GM21423 (cell line): Measurements from ENCODE around the gene MEIS2.

ENCODE experiments used
- ATAC-seq: cut with Tn5 transposase; IDR thresholded peaks from one replicate; pipeline ENCODE4 v1.9.1; 2021; ENCODE audit warnings: mild to moderate bottlenecking, moderate library complexity; ENCODE audit not compliant: unreplicated experiment

MEIS2 gene

GRCh38 chr15:36882056-36882455 lies 218.3 kb downstream of the MEIS2 start:
- no peak for ATAC-seq

GRCh38 chr15:36881516-36881915 lies 218.8 kb downstream of the MEIS2 start:
- ATAC-seq, result no peak

GRCh38 chr15:36880913-36881460 lies 219.4 kb downstream of the MEIS2 start:
- no peak for ATAC-seq

GRCh38 chr15:36880224-36880912 lies 220.0 kb downstream of the MEIS2 start:
- ATAC-seq, result no peak

GRCh38 chr15:36879568-36880222 lies 220.7 kb downstream of the MEIS2 start:
- no peak for ATAC-seq

DNA sequence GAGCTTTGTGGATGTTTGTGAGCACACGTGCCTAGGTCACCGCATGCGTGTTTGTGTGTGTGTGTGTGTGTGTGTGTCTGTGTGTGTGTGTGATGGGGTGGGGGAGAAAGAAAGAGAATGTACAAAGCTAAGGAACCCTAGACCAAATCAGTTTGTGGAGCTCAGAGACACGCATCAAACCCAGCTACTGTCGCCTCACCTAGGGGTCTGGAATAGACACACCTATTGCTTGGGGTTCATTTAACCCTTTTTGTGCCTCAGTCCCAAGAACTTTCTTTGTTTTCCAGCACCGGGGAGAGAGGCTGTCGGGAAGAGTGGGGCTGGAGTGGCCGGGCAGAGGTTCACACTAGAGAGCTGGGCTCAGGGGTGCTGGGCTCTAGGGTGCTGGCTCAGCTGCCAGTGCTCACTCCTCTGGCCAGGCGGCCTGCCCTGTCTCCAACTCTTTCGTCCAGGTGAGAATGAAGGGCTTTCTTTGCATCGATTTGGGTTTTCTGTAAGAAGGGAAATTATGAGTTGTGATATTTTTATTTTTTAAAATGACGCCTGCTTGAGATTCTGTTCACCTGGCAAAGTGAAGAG lies 221.6 kb downstream of the MEIS2 start:
- no peak for ATAC-seq

DNA sequence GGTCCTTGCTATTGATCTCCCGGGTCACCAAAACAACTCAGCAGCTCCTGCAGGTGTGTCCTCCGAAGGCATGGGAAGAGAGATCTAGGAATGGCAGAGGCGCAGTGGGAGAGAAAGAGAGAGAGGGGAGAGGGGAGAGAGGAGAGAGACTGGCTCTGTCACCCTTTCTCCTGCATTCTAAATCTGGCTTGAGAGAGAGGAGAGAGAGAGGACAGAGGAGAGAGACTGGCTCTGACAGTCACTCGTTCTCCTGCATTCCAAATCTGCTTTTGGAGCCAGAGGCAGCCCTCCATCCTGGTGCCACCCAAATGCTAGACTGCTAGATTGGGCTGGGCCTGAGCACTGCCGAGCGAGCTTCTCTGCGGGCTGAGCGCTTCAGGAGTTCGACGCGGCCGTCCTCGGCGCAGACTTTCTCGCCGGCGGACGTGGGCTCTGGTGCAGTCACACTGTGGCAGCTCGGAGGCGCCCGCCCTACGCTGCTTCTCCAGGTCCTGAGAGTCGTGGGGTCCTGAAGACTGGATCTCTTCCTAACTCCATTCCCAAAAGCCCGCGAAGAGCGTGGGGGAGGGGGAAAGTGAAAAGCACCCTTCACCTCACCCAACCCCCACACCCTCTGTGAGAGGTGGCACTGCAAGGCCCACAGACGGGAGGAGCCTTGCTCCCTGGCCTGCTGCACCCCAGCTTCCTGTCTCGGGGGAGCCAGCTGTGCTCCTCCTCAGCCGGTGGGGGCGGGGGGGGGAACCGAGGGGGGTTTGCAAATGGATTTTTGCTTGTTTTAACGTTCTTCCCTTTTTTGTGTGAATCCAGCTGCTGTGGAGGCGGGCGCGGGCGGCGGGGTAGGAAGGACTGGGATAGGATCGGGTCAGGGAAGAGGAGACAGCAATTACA lies 222.3 kb downstream of the MEIS2 start:
- ATAC-seq, result peak; percentile 57

GRCh38 chr15:36877294-36877693 lies 223.1 kb downstream of the MEIS2 start:
- no peak for ATAC-seq

DNA sequence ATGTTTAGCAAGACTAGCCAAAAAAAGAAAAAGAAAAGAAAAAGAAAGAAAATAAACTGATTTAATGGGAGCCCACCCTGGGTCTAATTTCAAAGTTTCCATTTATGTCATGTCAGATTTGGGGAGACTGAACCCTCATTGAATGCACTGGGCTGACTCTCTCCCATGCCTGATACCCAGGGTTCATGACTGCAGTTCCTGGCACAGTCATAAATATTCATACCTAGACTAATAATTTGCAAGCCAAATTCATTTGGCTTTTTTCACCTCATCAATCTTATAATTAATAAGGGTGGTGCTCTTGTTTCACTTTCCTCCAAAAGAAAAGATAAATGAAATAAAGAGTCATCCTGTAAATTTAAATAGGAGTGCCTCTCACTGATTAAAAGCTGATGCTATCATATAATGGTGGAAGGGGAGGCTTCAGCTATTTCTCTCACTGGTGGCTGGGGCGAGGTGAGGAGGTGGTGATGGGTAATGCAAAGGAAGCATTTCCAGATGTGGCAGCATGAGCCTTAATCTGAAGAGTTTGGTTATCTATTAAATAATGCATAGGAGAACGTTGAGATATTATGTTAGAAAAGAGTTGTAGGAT lies 224.5 kb downstream of the MEIS2 start:
- ATAC-seq, result no peak

DNA sequence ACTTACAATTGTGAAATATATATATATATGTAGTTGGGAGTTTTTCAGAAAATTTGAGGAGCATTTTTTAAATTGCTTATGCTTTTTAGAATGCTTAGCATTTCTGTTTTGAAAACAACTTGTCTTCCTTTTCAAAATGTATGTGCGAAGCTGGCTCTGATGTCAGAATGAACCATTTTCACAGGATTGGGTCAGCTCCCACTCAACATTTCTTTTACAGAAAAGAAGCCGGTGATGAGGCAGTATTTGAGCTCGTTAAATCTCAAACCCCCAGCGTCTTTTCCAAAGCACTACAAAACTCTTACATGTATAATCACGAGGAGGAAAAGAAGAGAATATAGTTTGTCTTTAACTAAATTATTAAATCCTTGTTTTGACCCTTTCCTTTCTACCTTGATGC lies 225.4 kb downstream of the MEIS2 start:
- no peak for ATAC-seq

DNA sequence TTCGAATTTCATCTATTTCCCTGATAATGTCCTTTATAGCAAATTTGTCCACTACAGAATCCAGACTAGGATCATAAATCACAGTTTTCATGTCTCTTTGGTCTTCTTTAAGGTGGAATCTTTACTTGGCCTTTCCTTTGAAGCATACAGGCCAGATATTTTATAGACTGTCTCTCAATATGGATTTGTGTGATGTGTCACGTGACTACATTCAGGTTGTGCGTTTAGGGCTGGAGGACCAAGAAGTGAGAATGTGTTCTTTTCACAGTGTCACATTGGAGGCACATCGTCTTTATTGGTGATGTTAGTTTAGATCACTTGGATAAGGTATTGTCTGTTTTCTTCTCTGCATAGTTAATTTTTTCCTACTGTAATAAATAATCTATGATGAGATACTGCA lies 232.9 kb downstream of the MEIS2 start:
- ATAC-seq, result no peak

- no peak for ATAC-seq
These were observed 233.5 kb downstream of the MEIS2 start for GRCh38 chr15:36866896-36867295.

DNA sequence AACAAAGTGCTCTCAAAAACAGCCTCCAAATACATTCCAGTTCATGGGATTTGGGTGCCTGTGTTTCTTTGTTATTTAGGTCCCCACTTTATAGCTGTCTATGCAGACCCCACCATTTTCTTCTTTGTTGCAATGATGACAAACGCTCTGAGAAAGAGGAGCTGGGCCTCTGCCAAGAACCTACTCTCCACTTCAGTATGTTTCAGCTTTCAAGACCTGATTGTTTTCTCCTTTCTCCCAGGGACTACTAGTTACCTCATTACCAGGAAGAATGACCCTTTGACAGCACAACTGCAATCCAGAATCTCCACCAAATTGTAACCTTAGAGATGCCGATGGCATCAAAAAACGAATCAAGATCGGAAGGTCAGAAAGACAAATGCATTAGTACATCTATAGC lies 236.8 kb downstream of the MEIS2 start:
- no peak for ATAC-seq

DNA sequence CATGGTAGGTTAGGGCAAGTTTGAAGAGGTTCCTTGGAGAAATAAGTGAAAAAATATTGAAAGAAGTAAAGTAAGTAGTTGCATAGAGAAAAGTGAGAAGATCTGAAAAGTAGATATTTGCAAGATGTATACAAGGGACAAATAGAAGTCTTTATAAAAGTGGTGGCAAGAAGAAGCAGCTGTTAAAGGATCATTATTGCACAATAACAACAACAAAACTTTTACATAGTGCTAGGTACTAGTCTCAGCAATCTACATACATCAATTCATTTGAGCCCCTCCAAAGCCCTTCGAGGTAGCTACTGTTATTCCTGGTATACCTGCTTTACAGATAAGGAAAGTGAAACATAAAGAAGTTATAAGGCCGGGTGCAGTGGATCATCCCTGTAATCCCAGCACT lies 239.6 kb downstream of the MEIS2 start:
- no peak for ATAC-seq

DNA sequence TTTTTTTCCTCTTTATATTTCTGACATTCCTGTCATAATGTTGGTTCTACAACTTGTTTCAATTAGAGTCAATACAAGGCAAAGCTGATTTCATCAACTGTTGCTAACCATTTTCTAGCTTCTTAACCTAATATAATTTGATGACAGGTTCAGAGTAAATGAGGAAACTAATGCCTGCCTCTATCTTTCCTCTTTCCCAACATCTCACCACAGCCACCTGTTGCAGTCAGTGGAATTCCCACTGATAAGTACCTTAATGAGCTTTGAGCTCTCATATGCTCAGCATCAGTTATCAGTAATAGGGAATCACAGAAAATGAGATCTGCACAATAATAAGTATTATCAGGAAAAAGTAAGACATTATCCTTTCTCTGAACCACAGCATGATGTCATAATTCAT lies 241.9 kb downstream of the MEIS2 start:
- ATAC-seq, result no peak

DNA sequence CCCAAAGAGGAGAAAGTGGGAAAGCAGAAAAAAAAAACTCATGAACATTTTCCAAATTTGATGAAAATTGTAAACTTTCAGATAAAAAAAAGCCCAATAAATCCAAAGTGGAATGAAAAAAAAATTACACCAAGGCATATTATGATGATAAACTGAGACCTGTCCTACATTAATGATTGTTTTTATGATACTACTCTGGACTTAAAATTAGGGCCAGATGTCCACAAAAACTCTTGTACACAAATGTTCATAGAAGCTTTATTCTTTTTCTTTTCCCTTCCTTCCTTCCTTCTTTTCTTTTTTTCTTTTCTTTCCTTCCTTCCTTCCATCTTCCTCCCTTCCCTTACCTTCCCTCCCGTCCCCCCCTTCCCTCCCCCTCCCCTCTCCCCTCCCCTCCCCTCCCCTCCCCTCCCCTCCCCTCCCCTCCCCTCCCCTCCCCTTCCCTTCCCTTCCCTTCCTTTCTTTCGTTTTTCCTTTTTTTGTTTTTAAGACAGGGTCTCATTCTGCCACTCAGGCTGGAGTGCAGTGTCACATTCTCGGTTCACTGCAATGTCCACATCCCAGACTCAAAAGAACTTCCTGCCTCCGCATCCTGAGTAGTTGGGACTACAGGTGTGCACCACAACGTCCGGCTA lies 243.9 kb downstream of the MEIS2 start:
- ATAC-seq, result no peak

DNA sequence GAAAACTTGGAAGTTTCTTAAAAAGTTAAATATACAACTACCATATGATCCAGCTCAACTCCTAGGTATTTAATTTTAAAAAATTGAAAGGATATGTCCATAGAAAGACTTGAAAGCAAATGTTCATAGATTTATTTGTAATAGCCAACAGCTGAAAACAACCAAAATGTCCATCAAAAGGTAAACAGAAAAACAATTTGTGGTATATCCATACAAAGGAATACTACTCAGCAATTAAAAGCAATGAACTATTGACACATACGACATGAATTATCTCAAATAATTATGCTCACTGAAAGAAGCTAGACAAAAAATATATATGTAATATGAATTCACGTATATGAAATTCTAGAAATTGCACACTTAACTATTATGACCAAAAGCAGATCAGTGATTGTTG lies 249.5 kb downstream of the MEIS2 start:
- ATAC-seq, result no peak

DNA sequence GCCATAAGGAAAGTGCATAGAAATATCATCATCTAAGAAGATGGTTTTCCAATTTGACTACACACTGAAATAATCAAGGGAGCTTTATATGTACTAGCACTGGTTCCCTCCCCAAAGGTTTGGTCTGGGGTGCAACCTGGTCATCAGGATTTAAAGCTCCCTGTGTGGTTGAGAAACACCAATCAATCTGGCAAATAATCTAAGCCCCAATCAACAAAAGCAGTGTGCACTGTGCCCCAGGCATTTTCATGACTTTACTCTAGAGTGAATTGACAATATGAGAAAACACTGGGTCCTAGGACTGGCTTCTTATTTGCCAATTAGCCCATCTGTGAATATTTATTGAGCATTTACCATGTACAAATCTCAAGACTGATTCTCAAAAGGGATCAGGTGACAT lies 255.1 kb downstream of the MEIS2 start:
- ATAC-seq, result no peak

DNA sequence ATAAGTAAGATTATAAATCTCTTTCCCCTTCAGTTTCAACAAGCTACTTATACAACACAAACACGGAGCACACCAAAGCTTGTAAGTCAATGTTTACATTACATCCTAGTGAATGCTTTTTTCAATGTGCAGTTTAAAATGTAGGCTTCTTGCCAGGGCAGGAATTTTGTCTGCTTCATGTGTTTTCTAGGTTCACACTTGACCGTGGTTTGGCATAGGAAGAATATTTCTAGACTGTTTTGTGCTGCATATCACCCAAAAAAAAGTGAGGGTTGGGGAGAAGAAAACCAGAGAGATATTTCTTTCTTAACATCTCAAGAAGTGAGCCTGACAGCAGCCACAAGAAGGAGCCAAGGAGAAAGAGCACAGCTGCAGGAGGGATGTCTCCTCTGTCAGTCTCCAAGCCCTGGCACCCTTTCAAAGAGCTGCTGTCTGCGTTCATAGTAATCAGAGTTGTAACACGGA lies 255.8 kb downstream of the MEIS2 start:
- no peak for ATAC-seq

GRCh38 chr15:36843822-36844221 lies 256.5 kb downstream of the MEIS2 start:
- no peak for ATAC-seq
